HepG2 (cell line): Measurements from ENCODE around the gene VAMP5. TPM values are rescaled to one million over a fixed set of nuclear protein-coding genes. Genes with fewer than 3 reads are reported as not detected.

Experiments used
- CHD4 ChIP-seq: fragments of 200-600 bp; sonication (generic); IDR thresholded peaks from 2 replicates; pipeline ENCODE4 v1.7.0; 2017; ENCODE audit warnings: mild to moderate bottlenecking, low read length, borderline replicate concordance
- GLI4 ChIP-seq: sonication (generic); formaldehyde crosslinking; IDR thresholded peaks from 2 replicates; pipeline ENCODE4 v1.5.1; 2020; ENCODE audit warnings: missing genetic modification reagents, mild to moderate bottlenecking, moderate library complexity, borderline replicate concordance
- JUN ChIP-seq: sonication (generic); formaldehyde crosslinking; IDR thresholded peaks from 2 replicates; pipeline ENCODE4 v1.4.0; 2020; ENCODE audit warnings: mild to moderate bottlenecking, missing genetic modification reagents
- ZC3H13 ChIP-seq: sonication (generic); formaldehyde crosslinking; IDR thresholded peaks from 2 replicates; pipeline ENCODE4 v1.8.1; 2023; ENCODE audit warnings: mild to moderate bottlenecking, missing genetic modification reagents, moderate library complexity
- ZNF296 ChIP-seq: sonication (generic); formaldehyde crosslinking; conservative IDR thresholded peaks from 2 replicates; pipeline ENCODE4 v1.5.0; 2020; ENCODE audit warnings: mild to moderate bottlenecking, missing genetic modification reagents
- ZNF382 ChIP-seq: sonication (generic); formaldehyde crosslinking; IDR thresholded peaks from 2 replicates; pipeline ENCODE4 v1.5.0; 2020; ENCODE audit warnings: missing genetic modification reagents, mild to moderate bottlenecking, borderline replicate concordance
- ZNF441 ChIP-seq: sonication (generic); formaldehyde crosslinking; IDR thresholded peaks from 2 replicates; pipeline ENCODE4 v1.7.0; 2021; ENCODE audit warnings: missing genetic modification reagents, borderline replicate concordance
- ZNF703 ChIP-seq: sonication (generic); formaldehyde crosslinking; IDR thresholded peaks from 2 replicates; pipeline ENCODE4 v1.5.1; 2020; ENCODE audit warnings: missing genetic modification reagents, mild to moderate bottlenecking, moderate library complexity, borderline replicate concordance
- polyA plus RNA-seq, 8 experiments: library from polyadenylated mRNA; depleted of rRNA in 3 of 8; stranded (reverse) in 7 of 8; unstranded in 1 of 8; fragments of >200 nt; fragmentation: Illumina TruSeq in 4 of 8; extraction: Trizol in 4 of 8; gene quantifications; 2 replicates each; pipeline versions ENCODE4 v1.2.1 to v1.2.3, GENCODE V29; 2011 to 2016; ENCODE audit warnings: low read depth in 4 of 8, missing spikeins in 1 of 8, mixed read lengths in 1 of 8; ENCODE audit not compliant: insufficient read depth in 1 of 8
- total RNA-seq, 5 experiments: library from RNA; depleted of rRNA; stranded (reverse); fragments of >200 nt; fragmentation: Illumina TruSeq; extraction: Trizol; gene quantifications; 2 replicates each; pipeline ENCODE4 v1.2.3, GENCODE V29; 2016; ENCODE audit warnings: low read depth in 1 of 5
- TF ChIP-seq, protein P1 (sequence below): sonication (generic); formaldehyde crosslinking; IDR thresholded peaks from 2 replicates; pipeline ENCODE4 v1.5.1; 2020; ENCODE audit warnings: mild to moderate bottlenecking, missing genetic modification reagents
- TF ChIP-seq, protein P2 (sequence below): sonication (generic); formaldehyde crosslinking; IDR thresholded peaks from 2 replicates; pipeline ENCODE4 v1.8.0; 2022; ENCODE audit warnings: missing genetic modification reagents, mild to moderate bottlenecking, inconsistent platforms, borderline replicate concordance
- TF ChIP-seq, protein P3 (sequence below): sonication (generic); formaldehyde crosslinking; IDR thresholded peaks from 2 replicates; pipeline ENCODE4 v1.4.0; 2020; ENCODE audit warnings: mild to moderate bottlenecking, missing genetic modification reagents, borderline replicate concordance
- TF ChIP-seq, protein P4 (sequence below), 2 experiments: sonication (generic) in 1 of 2; formaldehyde crosslinking in 1 of 2; IDR thresholded peaks; 2 replicates each; pipeline versions ENCODE4 v1.6.1 to v1.9.0; 2014 to 2022; ENCODE audit warnings: antibody characterized with exemption in 1 of 2, borderline replicate concordance in 1 of 2, inconsistent platforms in 1 of 2, low read depth in 1 of 2, missing genetic modification reagents in 1 of 2

The VAMP5 gene
- total and polyA plus RNA-seq, 2 of the 13 experiments (the other 11 are each of a cell fraction or from before 2014, with no cell fraction given): 7.2 to 56.7 TPM

DNA sequence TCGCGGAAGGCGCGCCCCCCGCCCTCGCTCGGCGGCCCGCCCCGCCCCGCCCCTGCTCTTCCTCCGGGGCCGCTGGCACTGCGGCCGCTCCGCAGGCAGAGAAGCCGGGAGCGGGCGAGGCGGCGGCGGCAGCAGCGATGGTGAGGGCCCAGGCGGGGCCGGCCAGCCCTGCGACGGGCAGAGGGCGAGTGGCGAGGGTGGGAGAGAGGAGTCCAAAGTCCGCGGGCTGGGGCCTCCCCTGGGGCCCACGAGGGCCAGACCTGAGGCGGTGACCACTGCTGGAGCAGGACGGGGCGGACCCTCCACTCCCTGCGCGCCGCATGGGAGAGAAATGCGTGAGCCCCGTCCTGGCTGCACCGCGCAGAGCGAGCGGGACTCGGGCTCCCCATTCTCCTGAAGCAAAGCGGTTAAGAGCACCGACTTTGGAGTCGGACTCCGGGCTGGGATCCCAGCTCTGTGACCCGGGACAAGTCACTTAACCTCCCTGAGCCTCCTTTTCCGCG lies at the start of gene VAMP5 (continued):
- TF ChIP-seq GLI4 (CRISPR knock-in tag) (no peak), ZNF441 (CRISPR knock-in tag) (peak; percentile 88; the same call in 1 of the 2 replicates), ZNF296 (CRISPR knock-in tag) (peak; percentile 96), CHD4 (peak; percentile 95), ZC3H13 (peak; percentile 83; the same call in 1 of the 2 replicates), ZNF703 (no peak), JUN (CRISPR knock-in tag) (no peak), ZNF382 (CRISPR knock-in tag) (no peak)
- TF ChIP-seq, protein P1, sequence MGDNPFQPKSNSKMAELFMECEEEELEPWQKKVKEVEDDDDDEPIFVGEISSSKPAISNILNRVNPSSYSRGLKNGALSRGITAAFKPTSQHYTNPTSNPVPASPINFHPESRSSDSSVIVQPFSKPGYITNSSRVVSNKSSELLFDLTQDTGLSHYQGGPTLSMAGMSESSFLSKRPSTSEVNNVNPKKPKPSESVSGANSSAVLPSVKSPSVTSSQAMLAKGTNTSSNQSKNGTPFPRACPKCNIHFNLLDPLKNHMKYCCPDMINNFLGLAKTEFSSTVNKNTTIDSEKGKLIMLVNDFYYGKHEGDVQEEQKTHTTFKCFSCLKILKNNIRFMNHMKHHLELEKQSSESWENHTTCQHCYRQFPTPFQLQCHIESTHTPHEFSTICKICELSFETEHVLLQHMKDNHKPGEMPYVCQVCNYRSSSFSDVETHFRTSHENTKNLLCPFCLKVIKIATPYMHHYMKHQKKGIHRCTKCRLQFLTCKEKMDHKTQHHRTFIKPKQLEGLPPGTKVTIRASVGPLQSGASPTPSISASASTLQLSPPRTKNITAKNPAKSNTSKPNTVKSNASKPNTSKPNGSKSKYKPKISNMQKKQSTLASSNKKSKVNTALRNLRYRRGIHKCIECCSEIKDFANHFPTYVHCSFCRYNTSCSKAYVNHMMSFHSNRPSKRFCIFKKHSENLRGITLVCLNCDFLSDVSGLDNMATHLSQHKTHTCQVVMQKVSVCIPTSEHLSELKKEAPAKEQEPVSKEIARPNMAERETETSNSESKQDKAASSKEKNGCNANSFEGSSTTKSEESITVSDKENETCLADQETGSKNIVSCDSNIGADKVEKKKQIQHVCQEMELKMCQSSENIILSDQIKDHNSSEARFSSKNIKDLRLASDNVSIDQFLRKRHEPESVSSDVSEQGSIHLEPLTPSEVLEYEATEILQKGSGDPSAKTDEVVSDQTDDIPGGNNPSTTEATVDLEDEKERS: peak; percentile 93
- TF ChIP-seq, protein P2, sequence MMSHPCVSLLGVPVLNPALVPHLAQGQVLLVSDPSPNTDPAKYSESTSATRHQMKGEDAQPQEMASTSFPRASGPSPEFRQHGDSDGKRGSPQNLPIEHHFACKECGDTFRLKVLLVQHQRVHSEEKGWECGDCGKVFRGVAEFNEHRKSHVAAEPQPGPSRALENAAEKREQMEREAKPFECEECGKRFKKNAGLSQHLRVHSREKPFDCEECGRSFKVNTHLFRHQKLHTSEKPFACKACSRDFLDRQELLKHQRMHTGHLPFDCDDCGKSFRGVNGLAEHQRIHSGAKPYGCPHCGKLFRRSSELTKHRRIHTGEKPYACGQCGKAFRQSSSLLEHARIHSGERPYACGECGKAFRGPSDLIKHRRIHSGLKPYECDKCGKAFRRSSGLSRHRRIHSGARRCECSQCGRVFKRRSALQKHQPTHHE (CRISPR knock-in tag): peak; percentile 68; the same call in 1 of the 2 replicates
- TF ChIP-seq, protein P3, sequence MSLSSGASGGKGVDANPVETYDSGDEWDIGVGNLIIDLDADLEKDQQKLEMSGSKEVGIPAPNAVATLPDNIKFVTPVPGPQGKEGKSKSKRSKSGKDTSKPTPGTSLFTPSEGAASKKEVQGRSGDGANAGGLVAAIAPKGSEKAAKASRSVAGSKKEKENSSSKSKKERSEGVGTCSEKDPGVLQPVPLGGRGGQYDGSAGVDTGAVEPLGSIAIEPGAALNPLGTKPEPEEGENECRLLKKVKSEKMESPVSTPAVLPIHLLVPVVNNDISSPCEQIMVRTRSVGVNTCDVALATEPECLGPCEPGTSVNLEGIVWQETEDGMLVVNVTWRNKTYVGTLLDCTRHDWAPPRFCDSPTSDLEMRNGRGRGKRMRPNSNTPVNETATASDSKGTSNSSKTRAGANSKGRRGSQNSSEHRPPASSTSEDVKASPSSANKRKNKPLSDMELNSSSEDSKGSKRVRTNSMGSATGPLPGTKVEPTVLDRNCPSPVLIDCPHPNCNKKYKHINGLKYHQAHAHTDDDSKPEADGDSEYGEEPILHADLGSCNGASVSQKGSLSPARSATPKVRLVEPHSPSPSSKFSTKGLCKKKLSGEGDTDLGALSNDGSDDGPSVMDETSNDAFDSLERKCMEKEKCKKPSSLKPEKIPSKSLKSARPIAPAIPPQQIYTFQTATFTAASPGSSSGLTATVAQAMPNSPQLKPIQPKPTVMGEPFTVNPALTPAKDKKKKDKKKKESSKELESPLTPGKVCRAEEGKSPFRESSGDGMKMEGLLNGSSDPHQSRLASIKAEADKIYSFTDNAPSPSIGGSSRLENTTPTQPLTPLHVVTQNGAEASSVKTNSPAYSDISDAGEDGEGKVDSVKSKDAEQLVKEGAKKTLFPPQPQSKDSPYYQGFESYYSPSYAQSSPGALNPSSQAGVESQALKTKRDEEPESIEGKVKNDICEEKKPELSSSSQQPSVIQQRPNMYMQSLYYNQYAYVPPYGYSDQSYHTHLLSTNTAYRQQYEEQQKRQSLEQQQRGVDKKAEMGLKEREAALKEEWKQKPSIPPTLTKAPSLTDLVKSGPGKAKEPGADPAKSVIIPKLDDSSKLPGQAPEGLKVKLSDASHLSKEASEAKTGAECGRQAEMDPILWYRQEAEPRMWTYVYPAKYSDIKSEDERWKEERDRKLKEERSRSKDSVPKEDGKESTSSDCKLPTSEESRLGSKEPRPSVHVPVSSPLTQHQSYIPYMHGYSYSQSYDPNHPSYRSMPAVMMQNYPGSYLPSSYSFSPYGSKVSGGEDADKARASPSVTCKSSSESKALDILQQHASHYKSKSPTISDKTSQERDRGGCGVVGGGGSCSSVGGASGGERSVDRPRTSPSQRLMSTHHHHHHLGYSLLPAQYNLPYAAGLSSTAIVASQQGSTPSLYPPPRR (CRISPR knock-in tag): peak; percentile 74
- TF ChIP-seq, protein P4, sequence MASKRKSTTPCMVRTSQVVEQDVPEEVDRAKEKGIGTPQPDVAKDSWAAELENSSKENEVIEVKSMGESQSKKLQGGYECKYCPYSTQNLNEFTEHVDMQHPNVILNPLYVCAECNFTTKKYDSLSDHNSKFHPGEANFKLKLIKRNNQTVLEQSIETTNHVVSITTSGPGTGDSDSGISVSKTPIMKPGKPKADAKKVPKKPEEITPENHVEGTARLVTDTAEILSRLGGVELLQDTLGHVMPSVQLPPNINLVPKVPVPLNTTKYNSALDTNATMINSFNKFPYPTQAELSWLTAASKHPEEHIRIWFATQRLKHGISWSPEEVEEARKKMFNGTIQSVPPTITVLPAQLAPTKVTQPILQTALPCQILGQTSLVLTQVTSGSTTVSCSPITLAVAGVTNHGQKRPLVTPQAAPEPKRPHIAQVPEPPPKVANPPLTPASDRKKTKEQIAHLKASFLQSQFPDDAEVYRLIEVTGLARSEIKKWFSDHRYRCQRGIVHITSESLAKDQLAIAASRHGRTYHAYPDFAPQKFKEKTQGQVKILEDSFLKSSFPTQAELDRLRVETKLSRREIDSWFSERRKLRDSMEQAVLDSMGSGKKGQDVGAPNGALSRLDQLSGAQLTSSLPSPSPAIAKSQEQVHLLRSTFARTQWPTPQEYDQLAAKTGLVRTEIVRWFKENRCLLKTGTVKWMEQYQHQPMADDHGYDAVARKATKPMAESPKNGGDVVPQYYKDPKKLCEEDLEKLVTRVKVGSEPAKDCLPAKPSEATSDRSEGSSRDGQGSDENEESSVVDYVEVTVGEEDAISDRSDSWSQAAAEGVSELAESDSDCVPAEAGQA (IDR thresholded peaks at IDR 0.05; ENCODE audit: low read depth): no peak
- TF ChIP-seq, protein P4 (CRISPR knock-in tag; IDR thresholded peaks at IDR 0.05; ENCODE audit: borderline replicate concordance): no peak; the same call in 1 of the 2 replicates
